OCI-LY3 (cell line): ENCODE measurements around the gene NGEF.

Experiments used
- EZH2phosphoT487 ChIP-seq: fragments of 200-600 bp; shearing (Covaris generic); IDR thresholded peaks from 2 replicates; pipeline ENCODE4 v1.6.1; 2018; ENCODE audit warnings: antibody characterized with exemption, mixed run types, low read depth
- TF ChIP-seq, protein P1 (sequence below): fragments of 200-600, 300-600 bp; sonication (generic); IDR thresholded peaks from 2 replicates; pipeline ENCODE4 v1.5.1; 2014; ENCODE audit warnings: antibody characterized with exemption, low read length, low read depth

- TF ChIP-seq, protein P1, sequence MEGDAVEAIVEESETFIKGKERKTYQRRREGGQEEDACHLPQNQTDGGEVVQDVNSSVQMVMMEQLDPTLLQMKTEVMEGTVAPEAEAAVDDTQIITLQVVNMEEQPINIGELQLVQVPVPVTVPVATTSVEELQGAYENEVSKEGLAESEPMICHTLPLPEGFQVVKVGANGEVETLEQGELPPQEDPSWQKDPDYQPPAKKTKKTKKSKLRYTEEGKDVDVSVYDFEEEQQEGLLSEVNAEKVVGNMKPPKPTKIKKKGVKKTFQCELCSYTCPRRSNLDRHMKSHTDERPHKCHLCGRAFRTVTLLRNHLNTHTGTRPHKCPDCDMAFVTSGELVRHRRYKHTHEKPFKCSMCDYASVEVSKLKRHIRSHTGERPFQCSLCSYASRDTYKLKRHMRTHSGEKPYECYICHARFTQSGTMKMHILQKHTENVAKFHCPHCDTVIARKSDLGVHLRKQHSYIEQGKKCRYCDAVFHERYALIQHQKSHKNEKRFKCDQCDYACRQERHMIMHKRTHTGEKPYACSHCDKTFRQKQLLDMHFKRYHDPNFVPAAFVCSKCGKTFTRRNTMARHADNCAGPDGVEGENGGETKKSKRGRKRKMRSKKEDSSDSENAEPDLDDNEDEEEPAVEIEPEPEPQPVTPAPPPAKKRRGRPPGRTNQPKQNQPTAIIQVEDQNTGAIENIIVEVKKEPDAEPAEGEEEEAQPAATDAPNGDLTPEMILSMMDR, result no peak
- TF ChIP-seq EZH2phosphoT487, result no peak
Observed at GRCh38 chr2:232980683-232981082, 32.4 kb downstream of the NGEF start.
